GM12864 (cell line): ENCODE results near the gene MED12L.
"Not testable (repeated sequence)": the region's sequence is repeated elsewhere in the genome, so short reads cannot be mapped to it uniquely, and the experiment has no call there.

Experiments
- DNase-seq: peaks from one replicate; pipeline ENCODE4 v3.0.0-alpha.2; 2011; ENCODE audit warnings: low read depth
- H3K4me3 ChIP-seq: 2 replicates; pipeline ENCODE4 v1.5.1; 2011; ENCODE audit warnings: mild to moderate bottlenecking, low read depth, low read length, control low read depth
- CTCF ChIP-seq: IDR thresholded peaks from 2 replicates; pipeline ENCODE4 v1.5.1; 2011; ENCODE audit warnings: low read depth, mild to moderate bottlenecking, moderate library complexity, low read length, control low read depth, inconsistent platforms; ENCODE audit errors: missing control alignments

Gene MED12L

GRCh38 chr3:151227807-151228665, 142.6 kb downstream of the MED12L start:
- peak; percentile 86 for TF ChIP-seq CTCF
- H3K4me3 ChIP-seq: no peak overlapping the region
- DNase-seq: peak; percentile 49

DNA sequence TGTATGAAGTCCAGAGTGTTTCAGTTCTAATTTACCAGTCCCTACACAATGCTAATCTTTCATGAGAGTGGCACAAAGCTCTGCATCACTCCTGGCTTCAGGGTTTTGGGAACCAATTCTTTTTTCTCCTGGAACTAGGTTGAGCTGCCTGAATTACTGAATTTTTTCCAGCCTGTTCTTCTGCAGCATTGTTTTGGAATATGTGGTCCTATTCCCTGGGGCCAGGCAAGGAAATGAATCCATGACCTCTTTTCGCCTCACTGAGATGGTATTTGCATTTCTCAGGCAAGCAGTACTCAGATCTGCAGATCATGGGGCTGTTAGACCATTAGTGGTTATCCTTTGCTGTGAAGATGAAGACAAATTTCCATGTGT, 143.2 kb downstream of the MED12L start:
- DNase-seq: no peak
- no peak overlapping the region for H3K4me3 ChIP-seq
- no peak for TF ChIP-seq CTCF

DNA sequence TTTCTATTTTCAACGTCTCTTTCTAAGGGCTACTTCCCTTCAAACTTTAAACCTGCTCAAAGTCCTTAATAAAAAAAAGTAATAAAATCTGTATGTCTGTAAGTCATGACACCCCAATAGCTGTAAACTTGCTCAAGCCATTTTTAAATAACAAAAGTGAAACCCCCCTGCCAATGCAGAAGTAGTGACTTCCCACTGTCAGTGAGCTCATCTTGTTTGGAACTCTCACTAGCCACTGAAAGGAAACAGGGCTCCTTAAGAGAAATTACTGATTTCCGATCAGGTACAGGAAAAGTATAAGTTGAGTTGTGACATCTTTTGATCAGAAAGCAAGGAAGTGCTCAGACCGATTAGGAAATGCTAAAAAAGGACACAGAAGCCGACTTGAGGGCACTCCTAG, 145.2 kb downstream of the MED12L start:
- peak; percentile 19 for DNase-seq
- H3K4me3 ChIP-seq: no peak overlapping the region
- TF ChIP-seq CTCF: no peak

- not testable (repeated sequence) for H3K4me3 ChIP-seq, DNase-seq
These were observed 146.9 kb downstream of the MED12L start for GRCh38 chr3:151232403-151232802.

DNA sequence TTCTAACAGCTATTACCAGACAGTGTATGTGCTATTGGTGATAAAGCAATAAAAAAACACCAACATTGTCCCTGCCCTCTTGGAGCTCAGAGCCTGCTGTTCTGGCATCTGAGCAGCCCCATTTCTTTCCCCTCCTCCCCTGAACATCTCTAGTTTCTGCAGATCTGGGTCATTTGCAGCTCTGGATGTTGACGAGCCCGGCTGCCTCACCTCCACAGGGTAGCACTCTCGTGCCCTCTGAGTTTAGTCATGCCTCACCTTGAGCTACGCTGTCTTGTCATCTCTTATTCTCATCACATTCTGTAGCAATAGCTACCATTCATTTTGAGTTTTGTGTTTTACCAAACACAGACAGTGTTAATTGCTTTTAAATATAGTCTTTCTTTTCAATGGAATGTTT, 147.5 kb downstream of the MED12L start:
- H3K4me3 ChIP-seq: no peak overlapping the region
- DNase-seq: no peak
- TF ChIP-seq CTCF: no peak

- DNase-seq: no peak
- no peak overlapping the region for H3K4me3 ChIP-seq
These were observed 149.4 kb downstream of the MED12L start for GRCh38 chr3:151234825-151235224.

DNA sequence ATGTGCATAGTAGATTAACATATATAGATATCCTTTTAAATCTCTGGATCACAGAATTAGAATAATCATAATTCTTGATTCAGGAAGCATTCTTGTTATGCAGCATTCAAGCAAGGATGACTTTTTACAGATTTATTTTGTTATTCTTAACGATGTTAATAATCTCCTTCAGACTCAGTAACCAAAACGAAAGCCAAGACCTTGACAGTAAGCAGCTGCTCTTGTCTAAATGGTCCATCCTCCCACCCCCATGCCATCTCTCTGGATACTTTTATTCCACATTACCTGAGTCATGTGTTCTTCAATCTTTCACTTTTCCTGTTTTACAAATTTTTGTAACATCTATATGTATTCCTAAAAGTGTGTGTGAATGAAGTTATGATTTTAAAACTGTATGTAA, 150.9 kb downstream of the MED12L start:
- TF ChIP-seq CTCF: no peak
- no peak overlapping the region for H3K4me3 ChIP-seq
- no peak for DNase-seq

More at GRCh38 chr3:151234825-151235224, 149.4 kb downstream of the MED12L start:
- no peak for TF ChIP-seq CTCF
